Small intestine (tissue), 7 donors: ENCODE data around the gene ELOVL6. TPM values are rescaled to one million over a fixed set of nuclear protein-coding genes. Genes with fewer than 3 reads are reported as not detected.
A peak's percentile ranks its signal among the peaks of the same experiment; 100 is the strongest.

ENCODE experiments used
- DNase-seq, 2 donors: peaks; one replicate each; pipeline versions ENCODE4 v3.0.0 to v3.0.0-alpha.2; 2013
- FAIRE-seq: peaks from 2 replicates; lab custom pipeline; 2012; peaks lifted over from hg19 to GRCh38; lab: Jason Lieb, UNC
- H3K27ac ChIP-seq, 3 donors: one replicate each; pipeline ENCODE4 v1.5.1; 2013; ENCODE audit warnings: low read length in 2 of 3, mild to moderate bottlenecking in 2 of 3, control low read depth in 1 of 3, inconsistent platforms in 1 of 3, low read depth in 1 of 3, moderate library complexity in 1 of 3
- H3K27me3 ChIP-seq, 3 donors: one replicate each; pipeline ENCODE4 v1.6.1; 2013; ENCODE audit warnings: low read length in 3 of 3, inconsistent platforms in 1 of 3; ENCODE audit not compliant: control insufficient read depth in 3 of 3, insufficient read depth in 3 of 3
- H3K36me3 ChIP-seq, 3 donors: one replicate each; pipeline ENCODE4 v1.6.1; 2013; ENCODE audit warnings: low read length in 3 of 3, inconsistent platforms in 1 of 3, low read depth in 1 of 3, mild to moderate bottlenecking in 1 of 3, moderate library complexity in 1 of 3; ENCODE audit not compliant: control insufficient read depth in 3 of 3, insufficient read depth in 2 of 3
- H3K4me1 ChIP-seq, 3 donors: one replicate each; pipeline ENCODE4 v1.6.1; 2013; ENCODE audit warnings: low read length in 2 of 3, inconsistent platforms in 1 of 3, low read depth in 1 of 3, mild to moderate bottlenecking in 1 of 3, moderate library complexity in 1 of 3; ENCODE audit not compliant: control insufficient read depth in 3 of 3, insufficient read depth in 2 of 3
- H3K4me3 ChIP-seq, 3 donors: one replicate each; pipeline ENCODE4 v1.5.1; 2013; ENCODE audit warnings: low read length in 3 of 3, control low read depth in 1 of 3, inconsistent platforms in 1 of 3, low read depth in 1 of 3, mild to moderate bottlenecking in 1 of 3, moderate library complexity in 1 of 3
- H3K9me3 ChIP-seq, 2 donors: one replicate each; pipeline ENCODE4 v1.6.1; 2013; ENCODE audit warnings: low read depth in 1 of 2, low read length in 1 of 2; ENCODE audit not compliant: control insufficient read depth in 2 of 2, insufficient read depth in 1 of 2
- WGBS, 3 donors: extraction: QIAGEN DNeasy Blood & Tissue Kit; methylation state at CpG; one replicate each; pipeline ENCODE4 v1.1.7; 2013; 5-methylcytosine and 5-hydroxymethylcytosine counted together
- polyA plus RNA-seq, 4 donors: library from polyadenylated mRNA; stranded (reverse) in 3 of 4; unstranded in 1 of 4; fragments of 200-250 nt in 3 of 4; fragments of 120-200 nt in 1 of 4; gene quantifications; one replicate each; pipeline versions ENCODE4 v1.2.1 to v1.2.3, GENCODE V29; 2013
- donor health status: healthy with polysubstance abuse.
- donor health status: control.
- donor health status: control.
- donor health status: Bipolar disorder and iron deficiency.
- donor health status: healthy.

ELOVL6 gene
- polyA plus RNA-seq, 4 donors = 2.7 to 19.1 (median 5.2) TPM

DNA sequence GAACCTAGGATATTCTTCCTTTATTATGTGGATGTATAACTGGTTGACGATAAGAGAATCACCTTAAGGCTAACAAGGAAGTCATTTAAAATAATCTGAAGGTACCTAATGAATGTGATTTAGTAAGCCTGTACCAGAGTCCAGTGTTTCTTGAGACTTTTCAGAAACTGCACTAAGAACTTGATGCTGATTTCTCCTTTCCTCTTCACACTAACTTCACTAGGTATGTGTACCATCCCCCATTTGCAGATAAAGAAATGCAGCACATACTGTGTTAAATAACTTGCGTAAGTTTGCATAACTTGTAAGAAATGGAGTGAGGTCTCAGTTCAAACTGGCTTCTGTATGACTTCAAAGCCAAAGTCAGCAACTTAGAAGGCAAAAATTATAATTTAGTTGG, 63.3 kb downstream of the ELOVL6 start:
- H3K27ac ChIP-seq = peak overlapping the region in 2 of 3 donors; percentile 68 to 89
- no peak for FAIRE-seq

DNA sequence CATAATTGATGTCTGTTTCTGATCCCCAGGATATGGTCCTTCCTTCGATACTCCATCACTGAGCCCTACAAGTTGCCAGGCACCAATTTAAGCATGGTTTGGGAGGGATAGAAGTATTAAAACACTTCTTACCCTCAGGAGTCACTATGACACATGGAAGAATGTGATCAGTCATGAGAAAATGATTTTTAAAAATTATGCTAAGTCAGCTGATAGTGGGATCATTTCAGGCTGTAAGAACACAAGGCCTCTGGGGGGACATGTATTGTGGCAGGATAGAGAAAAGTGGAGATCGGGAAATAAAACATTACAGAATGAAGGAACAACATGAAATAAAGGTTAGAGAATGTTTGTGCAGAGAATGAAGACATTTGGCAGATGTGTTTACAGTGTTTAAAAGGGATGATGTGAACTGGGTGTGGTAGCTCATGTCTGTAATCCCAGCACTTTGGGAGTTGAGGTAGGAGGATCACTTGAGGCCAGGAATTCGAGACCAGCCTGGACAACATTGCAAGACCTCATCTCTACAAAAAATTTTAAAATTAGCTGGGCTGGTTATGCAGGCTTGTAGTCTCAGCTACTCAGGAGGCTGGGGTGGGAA, 64.0 kb downstream of the ELOVL6 start:
- 91 to 94% (median 93%) methylated on average over 3 of the region's 3 CpGs for WGBS, 3 donors
- FAIRE-seq = no peak
- Histone ChIP-seq H3K36me3 (no peaks in the 10 kb centered on the region), H3K27ac (peak overlapping the region; percentile 26 to 89 (median 30)), H3K9me3 (no peaks in the 10 kb centered on the region), H3K4me1 (peaks cover 5 to 70% (median 15%) of the 10 kb centered on the region in 3 donors), H3K4me3 (no peak overlapping the region), H3K27me3 (no peaks in the 10 kb centered on the region)
- DNase-seq = no peak

More for the DNA sequence above, 63.3 kb downstream of the ELOVL6 start:
- 30 to 72% (median 50%) methylated on average over 2 of the region's 2 CpGs for WGBS, 3 donors
- Histone ChIP-seq H3K27me3 (no peaks in the 10 kb centered on the region), H3K9me3 (no peaks in the 10 kb centered on the region), H3K36me3 (no peaks in the 10 kb centered on the region), H3K4me1 (peaks cover 5 to 76% (median 15%) of the 10 kb centered on the region in 3 donors), H3K4me3 (no peak overlapping the region)
- DNase-seq = peak; percentile 80

DNA sequence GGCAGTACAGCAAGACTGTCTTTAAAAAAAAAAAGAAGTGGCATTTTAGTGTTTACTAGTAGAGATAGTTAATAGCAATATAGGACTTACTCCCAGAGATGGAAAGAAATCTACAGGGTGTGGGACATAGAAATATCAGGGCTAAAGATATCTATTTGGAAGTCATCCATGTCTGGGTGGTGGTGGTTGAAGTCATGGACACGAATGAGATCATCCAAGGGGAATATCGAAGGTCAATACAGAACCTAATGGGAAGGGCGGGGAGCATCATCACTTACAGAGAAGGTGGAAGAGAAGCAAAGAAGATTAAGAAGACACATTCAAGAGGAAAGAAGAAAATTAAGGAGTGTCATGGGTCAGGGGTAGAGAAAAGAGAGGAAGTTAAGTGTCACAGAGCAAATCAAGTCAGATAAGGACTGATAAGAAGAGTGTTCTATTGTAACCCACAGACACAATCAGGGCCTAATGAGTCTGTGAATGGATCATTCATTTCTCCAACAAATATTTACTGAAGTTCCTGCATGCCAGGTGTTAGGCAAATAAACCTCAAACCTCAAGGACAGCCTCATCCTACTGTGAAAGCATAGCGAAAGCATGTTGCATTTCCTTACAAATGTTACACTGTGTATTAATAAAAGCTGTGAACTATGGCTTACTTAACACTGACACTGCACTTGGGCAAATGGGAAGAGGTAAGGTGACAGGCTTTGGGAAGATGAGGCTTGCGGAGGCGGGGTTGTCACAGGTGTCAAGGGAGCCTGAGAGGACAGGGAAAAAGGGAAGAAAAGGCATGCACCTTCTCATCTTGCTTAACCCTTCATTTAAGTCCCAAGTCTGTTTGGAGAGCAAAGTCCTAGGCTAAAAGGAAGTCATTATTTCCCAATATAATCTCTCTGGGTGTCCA, 65.3 kb downstream of the ELOVL6 start:
- DNase-seq (peak; percentile 69 to 90), FAIRE-seq (no peak)
- Histone ChIP-seq H3K27ac (peak overlapping the region; percentile 61 to 89 (median 78)), H3K9me3 (no peaks in the 10 kb centered on the region), H3K4me3 (no peak overlapping the region), H3K36me3 (no peaks in the 10 kb centered on the region), H3K4me1 (peaks cover 5 to 72% (median 15%) of the 10 kb centered on the region in 3 donors), H3K27me3 (no peaks in the 10 kb centered on the region)
- WGBS, 3 donors = 25 to 69% (median 51%) methylated on average over 6 of the region's 6 CpGs

GRCh38 chr4:110131916-110132315, 66.5 kb downstream of the ELOVL6 start:
- H3K4me1 ChIP-seq = peaks cover 5 to 70% (median 15%) of the 10 kb centered on the region in 3 donors
- FAIRE-seq = no peak

GRCh38 chr4:110130576-110131358, 67.6 kb downstream of the ELOVL6 start:
- no peak for FAIRE-seq
- WGBS, 3 donors = 58 to 79% (median 71%) methylated on average over 4 of the region's 4 CpGs

More at GRCh38 chr4:110131916-110132315, 66.5 kb downstream of the ELOVL6 start:
- peak overlapping the region in 2 of 3 donors; percentile 55 to 89 for H3K27ac ChIP-seq
- no peaks in the 10 kb centered on the region for H3K36me3 ChIP-seq
- 21 to 60% (median 49%) methylated on average over 3 of the region's 3 CpGs for WGBS, 3 donors
- H3K4me3 ChIP-seq = no peak overlapping the region
- DNase-seq = peak; percentile 48 to 85
- H3K9me3 ChIP-seq = no peaks in the 10 kb centered on the region
- H3K27me3 ChIP-seq = no peaks in the 10 kb centered on the region

GRCh38 chr4:110129544-110129943, 68.9 kb downstream of the ELOVL6 start:
- Histone ChIP-seq H3K4me3 (no peak overlapping the region), H3K9me3 (no peaks in the 10 kb centered on the region), H3K27me3 (no peaks in the 10 kb centered on the region), H3K27ac (peak overlapping the region in 1 of 3 donors; percentile 48), H3K36me3 (no peaks in the 10 kb centered on the region), H3K4me1 (peaks cover 5 to 51% (median 11%) of the 10 kb centered on the region in 3 donors)
- DNase-seq (no peak), FAIRE-seq (no peak)
- 78 to 81% (median 79%) methylated on average over 3 of the region's 3 CpGs for WGBS, 3 donors

More at GRCh38 chr4:110130576-110131358, 67.6 kb downstream of the ELOVL6 start:
- no peaks in the 10 kb centered on the region for H3K27me3 ChIP-seq
- H3K4me3 ChIP-seq = no peak overlapping the region
- peaks cover 5 to 60% (median 15%) of the 10 kb centered on the region in 3 donors for H3K4me1 ChIP-seq
- peak overlapping the region in 1 of 3 donors; percentile 89 for H3K27ac ChIP-seq
- no peaks in the 10 kb centered on the region for H3K36me3 ChIP-seq
- peak; percentile 44 to 71 for DNase-seq
- no peaks in the 10 kb centered on the region for H3K9me3 ChIP-seq

GRCh38 chr4:110128472-110128919, 69.9 kb downstream of the ELOVL6 start:
- DNase-seq (peak; percentile 48 to 75), FAIRE-seq (no peak)
- Histone ChIP-seq H3K27me3 (no peaks in the 10 kb centered on the region), H3K36me3 (no peaks in the 10 kb centered on the region), H3K9me3 (no peaks in the 10 kb centered on the region), H3K27ac (peak overlapping the region; percentile 19 to 67 (median 30)), H3K4me1 (peaks cover 2 to 41% (median 6%) of the 10 kb centered on the region in 3 donors), H3K4me3 (no peak overlapping the region)
- WGBS, 3 donors = 20 to 67% (median 46%) methylated on average over 6 of the region's 6 CpGs
